HepG2 (cell line): ENCODE measurements around the gene RPS6KA3. TPM values are rescaled to one million over a fixed set of nuclear protein-coding genes. Genes with fewer than 3 reads are reported as not detected.

Experiments
- ATAC-seq: fragments of 200-7000 bp; cut with Tn5 transposase; 3 replicates; pipeline ENCODE4 v1.9.1; 2020; ENCODE audit warnings: mild to moderate bottlenecking, moderate library complexity
- BruUV-seq: library from RNA; stranded (reverse); fragments of 400-500 nt; replicated peaks from 2 replicates; lab custom pipeline; 2021; lab: Mats Ljungman, UMichigan
- CTCF ChIA-PET: fragments of 300-600 bp; formaldehyde crosslinking; extraction: SDS; loops from one replicate; lab custom pipeline; 2021; ENCODE audit warnings: low total read pairs, inconsistent platforms, low intra/inter-chr PET ratio; lab: Yijun Ruan, JAX
- POLR2A ChIA-PET: fragments of 350-600 bp; sonication (Branson Sonifier 250); formaldehyde crosslinking; loops from one replicate; lab custom pipeline; 2020; ENCODE audit warnings: antibody characterized with exemption, inconsistent platforms; lab: Yijun Ruan, JAX
- DNase-seq: peaks from one replicate; pipeline ENCODE4 v3.0.0-alpha.2; 2015; ENCODE audit warnings: low spot score
- FAIRE-seq: peaks from 3 replicates; lab custom pipeline; 2011; peaks lifted over from hg19 to GRCh38; lab: Jason Lieb, UNC
- H2AFZ ChIP-seq: one replicate; pipeline ENCODE4 v1.6.1; 2011; ENCODE audit warnings: low read length, inconsistent platforms
- H3K27ac ChIP-seq: fragments of 300-600 bp; 3 replicates; pipeline ENCODE4 v1.8.0; 2011; ENCODE audit warnings: mixed run types, mild to moderate bottlenecking, mixed read lengths, low read length, inconsistent platforms; ENCODE audit not compliant: insufficient read depth; ENCODE audit errors: extremely low read length
- H3K27me3 ChIP-seq, 2 experiments: fragments of 200-600 bp in 1 of 2; 2 replicates in 1 of 2; 3 replicates in 1 of 2; pipeline versions ENCODE4 v1.6.0 to v1.8.0; 2011; ENCODE audit warnings: low read length in 2 of 2, mild to moderate bottlenecking in 2 of 2, moderate library complexity in 2 of 2, inconsistent platforms in 1 of 2; ENCODE audit not compliant: insufficient read depth in 2 of 2, control insufficient read depth in 1 of 2
- H3K36me3 ChIP-seq, 2 experiments: fragments of 200-600 bp in 1 of 2; replicated peaks in 1 of 2; 2 replicates in 1 of 2; 3 replicates in 1 of 2; pipeline versions ENCODE4 v1.5.1 to v1.8.0; 2011; ENCODE audit warnings: low read length in 2 of 2, inconsistent platforms in 1 of 2; ENCODE audit not compliant: insufficient read depth in 2 of 2, control insufficient read depth in 1 of 2
- H3K4me1 ChIP-seq: 2 replicates; pipeline ENCODE4 v1.5.1; 2012; ENCODE audit warnings: low read length, inconsistent platforms; ENCODE audit not compliant: insufficient read depth
- H3K4me2 ChIP-seq: 2 replicates; pipeline ENCODE4 v1.6.0; 2011; ENCODE audit warnings: low read depth, low read length, inconsistent platforms
- H3K4me3 ChIP-seq, 3 experiments: fragments of 200-600 bp in 1 of 3; sonication (generic), shearing (Covaris generic) in 1 of 3; replicated peaks in 1 of 3; 2 replicates each; pipeline ENCODE4 v1.5.1; 2011 to 2016; ENCODE audit warnings: low read length in 3 of 3, inconsistent platforms in 2 of 3, low read depth in 2 of 3, mild to moderate bottlenecking in 2 of 3, control low read depth in 1 of 3, mixed read lengths in 1 of 3; ENCODE audit not compliant: insufficient read depth in 1 of 3
- H3K79me2 ChIP-seq: one replicate; pipeline ENCODE4 v1.6.1; 2011; ENCODE audit warnings: low read length, inconsistent platforms; ENCODE audit not compliant: insufficient read depth
- H3K9ac ChIP-seq: 2 replicates; pipeline ENCODE4 v1.6.0; 2011; ENCODE audit warnings: mild to moderate bottlenecking, low read depth, low read length, inconsistent platforms; ENCODE audit not compliant: insufficient read depth
- H3K9me3 ChIP-seq: 2 replicates; pipeline ENCODE4 v1.5.1; 2012; ENCODE audit warnings: mild to moderate bottlenecking, low read length
- H4K20me1 ChIP-seq: 2 replicates; pipeline ENCODE4 v1.6.0; 2011; ENCODE audit warnings: inconsistent platforms, mild to moderate bottlenecking, low read length, moderate library complexity; ENCODE audit not compliant: insufficient read depth
- CHD4 ChIP-seq: fragments of 200-600 bp; sonication (generic); IDR thresholded peaks from 2 replicates; pipeline ENCODE4 v1.7.0; 2017; ENCODE audit warnings: mild to moderate bottlenecking, low read length, borderline replicate concordance
- ERF ChIP-seq: IDR thresholded peaks from 2 replicates; pipeline ENCODE4 v1.6.1; 2018; ENCODE audit warnings: missing biosample characterization, missing genetic modification reagents
- GZF1 ChIP-seq: sonication (generic); formaldehyde crosslinking; IDR thresholded peaks from 2 replicates; pipeline ENCODE4 v1.5.1; 2020; ENCODE audit warnings: mild to moderate bottlenecking, missing genetic modification reagents
- KDM5B ChIP-seq: sonication (generic); formaldehyde crosslinking; IDR thresholded peaks from 2 replicates; pipeline ENCODE4 v1.4.0; 2020; ENCODE audit warnings: missing genetic modification reagents, mild to moderate bottlenecking, borderline replicate concordance
- MYPOP ChIP-seq: sonication (generic); formaldehyde crosslinking; IDR thresholded peaks from 2 replicates; pipeline ENCODE4 v1.8.1; 2023; ENCODE audit warnings: mild to moderate bottlenecking, moderate library complexity, missing genetic modification reagents
- SRF ChIP-seq: IDR thresholded peaks from 2 replicates; pipeline ENCODE4 v1.6.1; 2011; ENCODE audit warnings: mild to moderate bottlenecking, low read depth, low read length, moderate library complexity
- ZBTB43 ChIP-seq: sonication (generic); formaldehyde crosslinking; conservative IDR thresholded peaks from 2 replicates; pipeline ENCODE4 v1.4.0; 2020; ENCODE audit warnings: missing genetic modification reagents
- ZNF3 ChIP-seq: IDR thresholded peaks from 2 replicates; pipeline ENCODE4 v1.7.0; 2017; ENCODE audit warnings: inconsistent platforms
- ZNF354B ChIP-seq: sonication (generic); formaldehyde crosslinking; IDR thresholded peaks from 2 replicates; pipeline ENCODE4 v1.8.0; 2022; ENCODE audit warnings: mild to moderate bottlenecking, missing genetic modification reagents
- ZNF407 ChIP-seq: sonication (generic); formaldehyde crosslinking; IDR thresholded peaks from one replicate; pipeline ENCODE4 v1.5.1; 2020; ENCODE audit warnings: mild to moderate bottlenecking, missing genetic modification reagents; ENCODE audit errors: not compliant biosample characterization
- ZNF44 ChIP-seq: sonication (generic); formaldehyde crosslinking; IDR thresholded peaks from 2 replicates; pipeline ENCODE4 v1.5.1; 2020; ENCODE audit warnings: mild to moderate bottlenecking, missing genetic modification reagents
- ZNF737 ChIP-seq: sonication (generic); formaldehyde crosslinking; IDR thresholded peaks from 2 replicates; pipeline ENCODE4 v1.5.0; 2020; ENCODE audit warnings: missing genetic modification reagents, mild to moderate bottlenecking, borderline replicate concordance
- ZNF790 ChIP-seq: sonication (generic); formaldehyde crosslinking; IDR thresholded peaks from 2 replicates; pipeline ENCODE4 v1.8.0; 2022; ENCODE audit warnings: missing genetic modification reagents, mild to moderate bottlenecking, borderline replicate concordance
- WGBS: methylation state at CpG from one replicate; pipeline ENCODE4 v1.1.6; 2017; ENCODE audit warnings: low lambda C conversion rate; 5-methylcytosine and 5-hydroxymethylcytosine counted together
- in situ Hi-C: cut with HindIII; loops from 2 replicates; pipeline ENCODE4 v1.10.0; 2017; ENCODE audit warnings: low pct_unique_long_range_greater_than_20kb; ENCODE audit not compliant: extremely low pct_ligation_motif_present
- intact Hi-C: fragments of 100-400 bp; cut with micrococcal nuclease; formaldehyde crosslinking; loops from one replicate; pipeline ENCODE4 v1.10.0; 2022; ENCODE audit not compliant: unreplicated experiment
- polyA plus RNA-seq, 8 experiments: library from polyadenylated mRNA; depleted of rRNA in 3 of 8; stranded (reverse) in 7 of 8; unstranded in 1 of 8; fragments of >200 nt; fragmentation: Illumina TruSeq in 4 of 8; extraction: Trizol in 4 of 8; gene quantifications; 2 replicates each; pipeline versions ENCODE4 v1.2.1 to v1.2.3, GENCODE V29; 2011 to 2016; ENCODE audit warnings: low read depth in 4 of 8, missing spikeins in 1 of 8, mixed read lengths in 1 of 8; ENCODE audit not compliant: insufficient read depth in 1 of 8
- total RNA-seq, 5 experiments: library from RNA; depleted of rRNA; stranded (reverse); fragments of >200 nt; fragmentation: Illumina TruSeq; extraction: Trizol; gene quantifications; 2 replicates each; pipeline ENCODE4 v1.2.3, GENCODE V29; 2016; ENCODE audit warnings: low read depth in 1 of 5

The RPS6KA3 gene
- total and polyA plus RNA-seq, 2 of the 13 experiments (the other 11 are each of a cell fraction or from before 2014, with no cell fraction given), result 314 to 357 TPM

- no peak overlapping the region for H3K4me3 ChIP-seq
- POLR2A ChIA-PET, result interaction anchor here (0.8 to 3.3 kb wide), 4 partner anchors 94 to 213 kb away, joined by 3 to 15 read pairs (median 3); no protein-coding TSS in a partner anchor
- H2AFZ ChIP-seq, result no peak overlapping the region
- 94% methylated on average over 14 of the region's 14 CpGs for WGBS
- no peaks in the 10 kb centered on the region for H4K20me1 ChIP-seq
- ATAC-seq (no peak), FAIRE-seq (no peak), DNase-seq (no peak)
- H3K27ac ChIP-seq, result peak overlapping the region; percentile 46
- no TSS peak for BruUV-seq
- TF ChIP-seq MYPOP (CRISPR knock-in tag), result no peak
- TF ChIP-seq ZNF790 (CRISPR knock-in tag), result no peak
- TF ChIP-seq ERF (CRISPR knock-in tag), result no peak
- TF ChIP-seq KDM5B, result no peak
- TF ChIP-seq SRF, result no peak
- no peak for TF ChIP-seq ZNF354B (CRISPR knock-in tag)
- TF ChIP-seq ZNF44 (CRISPR knock-in tag), result no peak
- TF ChIP-seq ZBTB43 (CRISPR knock-in tag), result no peak
- TF ChIP-seq CHD4, result no peak
- TF ChIP-seq GZF1, result no peak
- no peak for TF ChIP-seq ZNF3 (CRISPR knock-in tag)
- TF ChIP-seq ZNF737 (CRISPR knock-in tag), result no peak
- TF ChIP-seq ZNF407 (CRISPR knock-in tag), result no peak
- H3K4me2 ChIP-seq, result no peak overlapping the region
- H3K27me3 ChIP-seq, result no peaks in the 10 kb centered on the region; a peak in 1 of 5 replicates
- CTCF ChIA-PET, result no interaction called here
- H3K79me2 ChIP-seq, result peaks cover 38% of the 10 kb centered on the region
- in situ Hi-C loops, result loop anchor here (10.0 kb wide), 1 partner anchor 97 kb away; no protein-coding TSS in a partner anchor
- H3K4me1 ChIP-seq, result peaks cover 54% of the 10 kb centered on the region
- intact Hi-C loops, result no loop called here
- no peaks in the 10 kb centered on the region; a peak in 1 of 5 replicates for H3K36me3 ChIP-seq
- H3K9me3 ChIP-seq, result no peaks in the 10 kb centered on the region
- no peak overlapping the region for H3K9ac ChIP-seq
These were observed 860 bp upstream of the RPS6KA3 start for GRCh38 chrX:20267607-20267930.
